ENCODE data around the gene FAM13A.

DNA sequence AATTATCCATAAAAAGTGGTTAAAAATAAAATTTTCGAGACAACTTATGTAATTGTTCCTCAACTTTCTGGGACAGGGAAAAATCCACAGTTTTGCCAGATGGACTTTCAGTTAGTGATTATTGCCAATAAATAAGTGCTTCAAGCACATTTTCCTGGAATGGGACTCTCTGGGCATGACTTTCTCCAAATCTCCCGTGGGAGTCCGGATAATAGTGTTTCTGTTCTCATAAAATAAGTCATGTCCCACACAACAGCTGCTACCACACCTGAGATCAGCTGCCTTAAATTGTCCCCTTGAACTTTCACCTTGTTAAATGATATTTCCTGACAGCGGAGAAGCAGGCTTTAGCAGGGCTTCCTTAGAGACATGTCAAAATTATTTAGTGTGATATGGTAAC is 226.0 kb downstream of the FAM13A start:
- no peak for TF ChIP-seq POLR2A (IDR thresholded peaks at IDR 0.05; ENCODE audit: low read depth, low read length)
- TF ChIP-seq NR2C2 (IDR thresholded peaks at IDR 0.05; ENCODE audit: borderline replicate concordance, control insufficient read depth, insufficient read length, low read depth) = no peak
- TF ChIP-seq GABPA (IDR thresholded peaks at IDR 0.05; ENCODE audit: low read depth) = no peak
- TF ChIP-seq, protein P1, sequence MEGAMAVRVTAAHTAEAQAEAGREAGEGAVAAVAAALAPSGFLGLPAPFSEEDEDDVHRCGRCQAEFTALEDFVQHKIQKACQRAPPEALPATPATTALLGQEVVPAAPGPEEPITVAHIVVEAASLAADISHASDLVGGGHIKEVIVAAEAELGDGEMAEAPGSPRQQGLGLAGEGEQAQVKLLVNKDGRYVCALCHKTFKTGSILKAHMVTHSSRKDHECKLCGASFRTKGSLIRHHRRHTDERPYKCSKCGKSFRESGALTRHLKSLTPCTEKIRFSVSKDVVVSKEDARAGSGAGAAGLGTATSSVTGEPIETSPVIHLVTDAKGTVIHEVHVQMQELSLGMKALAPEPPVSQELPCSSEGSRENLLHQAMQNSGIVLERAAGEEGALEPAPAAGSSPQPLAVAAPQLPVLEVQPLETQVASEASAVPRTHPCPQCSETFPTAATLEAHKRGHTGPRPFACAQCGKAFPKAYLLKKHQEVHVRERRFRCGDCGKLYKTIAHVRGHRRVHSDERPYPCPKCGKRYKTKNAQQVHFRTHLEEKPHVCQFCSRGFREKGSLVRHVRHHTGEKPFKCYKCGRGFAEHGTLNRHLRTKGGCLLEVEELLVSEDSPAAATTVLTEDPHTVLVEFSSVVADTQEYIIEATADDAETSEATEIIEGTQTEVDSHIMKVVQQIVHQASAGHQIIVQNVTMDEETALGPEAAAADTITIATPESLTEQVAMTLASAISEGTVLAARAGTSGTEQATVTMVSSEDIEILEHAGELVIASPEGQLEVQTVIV (IDR thresholded peaks at IDR 0.05; ENCODE audit: borderline replicate concordance, partially characterized antibody) = no peak
- TF ChIP-seq, protein P2, sequence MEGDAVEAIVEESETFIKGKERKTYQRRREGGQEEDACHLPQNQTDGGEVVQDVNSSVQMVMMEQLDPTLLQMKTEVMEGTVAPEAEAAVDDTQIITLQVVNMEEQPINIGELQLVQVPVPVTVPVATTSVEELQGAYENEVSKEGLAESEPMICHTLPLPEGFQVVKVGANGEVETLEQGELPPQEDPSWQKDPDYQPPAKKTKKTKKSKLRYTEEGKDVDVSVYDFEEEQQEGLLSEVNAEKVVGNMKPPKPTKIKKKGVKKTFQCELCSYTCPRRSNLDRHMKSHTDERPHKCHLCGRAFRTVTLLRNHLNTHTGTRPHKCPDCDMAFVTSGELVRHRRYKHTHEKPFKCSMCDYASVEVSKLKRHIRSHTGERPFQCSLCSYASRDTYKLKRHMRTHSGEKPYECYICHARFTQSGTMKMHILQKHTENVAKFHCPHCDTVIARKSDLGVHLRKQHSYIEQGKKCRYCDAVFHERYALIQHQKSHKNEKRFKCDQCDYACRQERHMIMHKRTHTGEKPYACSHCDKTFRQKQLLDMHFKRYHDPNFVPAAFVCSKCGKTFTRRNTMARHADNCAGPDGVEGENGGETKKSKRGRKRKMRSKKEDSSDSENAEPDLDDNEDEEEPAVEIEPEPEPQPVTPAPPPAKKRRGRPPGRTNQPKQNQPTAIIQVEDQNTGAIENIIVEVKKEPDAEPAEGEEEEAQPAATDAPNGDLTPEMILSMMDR (IDR thresholded peaks at IDR 0.05 in 2 of 3, conservative IDR thresholded peaks at IDR 0.05 in 1 of 3; ENCODE audit: control insufficient read depth in 2 of 3, extremely low read depth in 1 of 3, insufficient read depth in 1 of 3, low read depth in 3 of 3, low read length in 3 of 3) = no peak
- no peak for TF ChIP-seq NFYA (IDR thresholded peaks at IDR 0.05; ENCODE audit: borderline replicate concordance, low read depth, low read length)

All from GM12878 (cell line).